ENCODE data around the gene TCF15. TPM values are rescaled to one million over a fixed set of nuclear protein-coding genes. Genes with fewer than 3 reads are reported as not detected.

Gene TCF15
- total and polyA plus RNA-seq, 2 of the 13 experiments (the other 11 are each of a cell fraction or from before 2014, with no cell fraction given) = not detected

- H2AFZ ChIP-seq (ENCODE audit: low read length) = no peak overlapping the region
- FAIRE-seq = no peak
- no TSS peak for BruUV-seq (replicated peaks)
- TF ChIP-seq AGO2 (optimal IDR thresholded peaks at IDR 0.05; ENCODE audit: low read depth, low read length) (peak; percentile 91), KLF11 (CRISPR knock-in tag; IDR thresholded peaks at IDR 0.05) (0 out of 2 replicates have a peak, but pooled peaks have one; percentile 9), PHF5A (CRISPR knock-in tag; IDR thresholded peaks at IDR 0.05; ENCODE audit: low read depth, unreplicated experiment) (no peak), ZBTB34 (CRISPR knock-in tag; IDR thresholded peaks at IDR 0.05) (no peak), GABPB1 (CRISPR knock-in tag; IDR thresholded peaks at IDR 0.05) (no peak), MYNN (CRISPR knock-in tag; IDR thresholded peaks at IDR 0.05; ENCODE audit: low read depth) (no peak), SP2 (CRISPR knock-in tag; IDR thresholded peaks at IDR 0.05) (no peak), SRSF4 (IDR thresholded peaks at IDR 0.05; ENCODE audit: low read depth, low read length, poor library complexity, severe bottlenecking) (no peak), JUND (CRISPR knock-in tag; IDR thresholded peaks at IDR 0.05) (no peak), GATAD2A (CRISPR knock-in tag; IDR thresholded peaks at IDR 0.05) (no peak), ZMYM3 (CRISPR knock-in tag; IDR thresholded peaks at IDR 0.05) (peak; percentile 100), ZNF768 (CRISPR knock-in tag; IDR thresholded peaks at IDR 0.05) (peak; percentile 100), KMT2B (CRISPR knock-in tag; IDR thresholded peaks at IDR 0.05) (no peak), ZSCAN12 (CRISPR knock-in tag; IDR thresholded peaks at IDR 0.05) (no peak), SIN3A (IDR thresholded peaks at IDR 0.05; ENCODE audit: borderline replicate concordance, low read depth, low read length) (no peak; the same call in 1 of the 2 replicates), EED (CRISPR knock-in tag; IDR thresholded peaks at IDR 0.05) (no peak; the same call in 1 of the 2 replicates), NCOA1 (CRISPR knock-in tag; IDR thresholded peaks at IDR 0.05) (no peak), NR2F6 (IDR thresholded peaks at IDR 0.05) (peak; percentile 43; the same call in 1 of the 2 replicates), NR2F6 (CRISPR knock-in tag; IDR thresholded peaks at IDR 0.05) (peak; percentile 22; the same call in 1 of the 2 replicates), TOPORS (CRISPR knock-in tag; IDR thresholded peaks at IDR 0.05) (peak; percentile 69; the same call in 1 of the 2 replicates), ZNF564 (CRISPR knock-in tag; IDR thresholded peaks at IDR 0.05) (no peak; the same call in 1 of the 2 replicates)
- TF ChIP-seq, protein P1, sequence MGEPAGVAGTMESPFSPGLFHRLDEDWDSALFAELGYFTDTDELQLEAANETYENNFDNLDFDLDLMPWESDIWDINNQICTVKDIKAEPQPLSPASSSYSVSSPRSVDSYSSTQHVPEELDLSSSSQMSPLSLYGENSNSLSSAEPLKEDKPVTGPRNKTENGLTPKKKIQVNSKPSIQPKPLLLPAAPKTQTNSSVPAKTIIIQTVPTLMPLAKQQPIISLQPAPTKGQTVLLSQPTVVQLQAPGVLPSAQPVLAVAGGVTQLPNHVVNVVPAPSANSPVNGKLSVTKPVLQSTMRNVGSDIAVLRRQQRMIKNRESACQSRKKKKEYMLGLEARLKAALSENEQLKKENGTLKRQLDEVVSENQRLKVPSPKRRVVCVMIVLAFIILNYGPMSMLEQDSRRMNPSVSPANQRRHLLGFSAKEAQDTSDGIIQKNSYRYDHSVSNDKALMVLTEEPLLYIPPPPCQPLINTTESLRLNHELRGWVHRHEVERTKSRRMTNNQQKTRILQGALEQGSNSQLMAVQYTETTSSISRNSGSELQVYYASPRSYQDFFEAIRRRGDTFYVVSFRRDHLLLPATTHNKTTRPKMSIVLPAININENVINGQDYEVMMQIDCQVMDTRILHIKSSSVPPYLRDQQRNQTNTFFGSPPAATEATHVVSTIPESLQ (CRISPR knock-in tag; conservative IDR thresholded peaks at IDR 0.05) = no peak
- TF ChIP-seq, protein P2, sequence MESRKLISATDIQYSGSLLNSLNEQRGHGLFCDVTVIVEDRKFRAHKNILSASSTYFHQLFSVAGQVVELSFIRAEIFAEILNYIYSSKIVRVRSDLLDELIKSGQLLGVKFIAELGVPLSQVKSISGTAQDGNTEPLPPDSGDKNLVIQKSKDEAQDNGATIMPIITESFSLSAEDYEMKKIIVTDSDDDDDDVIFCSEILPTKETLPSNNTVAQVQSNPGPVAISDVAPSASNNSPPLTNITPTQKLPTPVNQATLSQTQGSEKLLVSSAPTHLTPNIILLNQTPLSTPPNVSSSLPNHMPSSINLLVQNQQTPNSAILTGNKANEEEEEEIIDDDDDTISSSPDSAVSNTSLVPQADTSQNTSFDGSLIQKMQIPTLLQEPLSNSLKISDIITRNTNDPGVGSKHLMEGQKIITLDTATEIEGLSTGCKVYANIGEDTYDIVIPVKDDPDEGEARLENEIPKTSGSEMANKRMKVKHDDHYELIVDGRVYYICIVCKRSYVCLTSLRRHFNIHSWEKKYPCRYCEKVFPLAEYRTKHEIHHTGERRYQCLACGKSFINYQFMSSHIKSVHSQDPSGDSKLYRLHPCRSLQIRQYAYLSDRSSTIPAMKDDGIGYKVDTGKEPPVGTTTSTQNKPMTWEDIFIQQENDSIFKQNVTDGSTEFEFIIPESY (CRISPR knock-in tag; IDR thresholded peaks at IDR 0.05) = no peak
These were observed 42.6 kb upstream of the TCF15 start for GRCh38 chr20:652615-653109.

More at GRCh38 chr20:652615-653109, 42.6 kb upstream of the TCF15 start:
- in situ Hi-C loops (cut with HindIII; ENCODE audit: extremely low pct_ligation_motif_present, low pct_unique_long_range_greater_than_20kb) (no loop called here), intact Hi-C loops (cut with micrococcal nuclease; ENCODE audit: unreplicated experiment) (no loop called here)
- peaks cover 10 to 28% of the 10 kb centered on the region in 2 experiments for H3K36me3 ChIP-seq (replicated peaks in 1 of 2; ENCODE audit: control insufficient read depth in 1 of 2, insufficient read depth in 2 of 2, low read length in 2 of 2)
- H3K27me3 ChIP-seq (ENCODE audit: control insufficient read depth in 1 of 2, insufficient read depth in 2 of 2, low read length in 2 of 2) = peaks cover 2 to 25% of the 10 kb centered on the region in 2 experiments; a peak in 2 of 5 replicates
- DNase-seq (ENCODE audit: low spot score) (no peak), ATAC-seq (no peak)
- H3K79me2 ChIP-seq (ENCODE audit: insufficient read depth, low read length) = peaks cover 13% of the 10 kb centered on the region
- H3K9ac ChIP-seq (ENCODE audit: insufficient read depth, low read depth, low read length) = peak overlapping the region; percentile 87
- ChIA-PET CTCF (ENCODE audit: low intra/inter-chr PET ratio, low total read pairs) (interaction anchor here (1.3 to 2.3 kb wide), 3 partner anchors 15 to 87 kb away, joined by 3 to 14 read pairs (median 13); no protein-coding TSS in a partner anchor), POLR2A (interaction anchor here (1.0 to 1.6 kb wide), 2 partner anchors 10 to 108 kb away, joined by 3 read pairs; no protein-coding TSS in a partner anchor)
- H4K20me1 ChIP-seq (ENCODE audit: insufficient read depth, low read length) = no peaks in the 10 kb centered on the region
- no peaks in the 10 kb centered on the region for H3K9me3 ChIP-seq (ENCODE audit: low read length)
- H3K4me1 ChIP-seq (ENCODE audit: insufficient read depth, low read length) = peaks cover 37% of the 10 kb centered on the region
- 0% methylated on average over 18 of the region's 36 CpGs for WGBS (ENCODE audit: low lambda C conversion rate)
- peak overlapping the region; percentile 75 for H3K27ac ChIP-seq (ENCODE audit: extremely low read length, insufficient read depth, low read length)
- peak overlapping the region; percentile 99 for H3K4me2 ChIP-seq (ENCODE audit: low read depth, low read length)
- peak overlapping the region; percentile 67 to 96 (median 93) for H3K4me3 ChIP-seq (replicated peaks in 1 of 3; ENCODE audit: insufficient read depth in 1 of 3, low read depth in 2 of 3, low read length in 3 of 3)

All from HepG2 (cell line).